HEK293 (cell line): ENCODE data around the gene MAEA.

ENCODE experiments used
- CTCF ChIA-PET: fragments of 350-600 bp; formaldehyde crosslinking; extraction: SDS; loops from one replicate; lab custom pipeline; 2021; ENCODE audit warnings: antibody characterized with exemption; lab: Yijun Ruan, JAX
- POLR2A ChIA-PET: fragments of 300-600 bp; formaldehyde crosslinking; extraction: SDS; loops from one replicate; lab custom pipeline; 2020; ENCODE audit warnings: antibody characterized with exemption, inconsistent platforms; lab: Yijun Ruan, JAX
- H3K27ac ChIP-seq: fragments of 200-500 bp; sonication (Bioruptor generic); 2 replicates; pipeline ENCODE4 v1.5.1; 2014; ENCODE audit warnings: low read depth, low read length, control low read depth, inconsistent platforms; ENCODE audit errors: extremely low read depth
- H3K36me3 ChIP-seq, 2 experiments: fragments of 200-500 bp in 1 of 2; sonication (Bioruptor generic) in 1 of 2; 1 replicate in 1 of 2; 2 replicates in 1 of 2; pipeline ENCODE4 v1.5.1; 2014 to 2017; ENCODE audit warnings: inconsistent platforms in 2 of 2, low read length in 2 of 2; ENCODE audit not compliant: control insufficient read depth in 2 of 2, insufficient read depth in 1 of 2
- H3K4me1 ChIP-seq: fragments of 200-500 bp; sonication (Bioruptor generic); 2 replicates; pipeline ENCODE4 v1.5.1; 2014; ENCODE audit warnings: mild to moderate bottlenecking, low read length, inconsistent platforms; ENCODE audit not compliant: control insufficient read depth, insufficient read depth
- H3K4me3 ChIP-seq: 2 replicates; pipeline ENCODE4 v1.5.1; 2011; ENCODE audit warnings: low read depth, mild to moderate bottlenecking, control low read depth, low read length, moderate library complexity
- H3K9me3 ChIP-seq: fragments of 200-500 bp; sonication (Bioruptor generic); 2 replicates; pipeline ENCODE4 v1.5.1; 2014; ENCODE audit warnings: low read depth, low read length, inconsistent platforms; ENCODE audit not compliant: control insufficient read depth, insufficient read depth
- KLF9 ChIP-seq: fragments of 450-650 bp; formaldehyde crosslinking; IDR thresholded peaks from 2 replicates; pipeline ENCODE4 v1.5.1; 2016; ENCODE audit warnings: missing biosample characterization, missing genetic modification characterization, low read depth
- OVOL3 ChIP-seq: fragments of 450-650 bp; formaldehyde crosslinking; IDR thresholded peaks from 2 replicates; pipeline ENCODE4 v1.5.1; 2016; ENCODE audit warnings: missing biosample characterization, missing genetic modification characterization
- PATZ1 ChIP-seq: fragments of 450-650 bp; formaldehyde crosslinking; IDR thresholded peaks from 2 replicates; pipeline ENCODE4 v1.5.1; 2016; ENCODE audit warnings: missing biosample characterization, missing genetic modification characterization
- PRDM1 ChIP-seq: fragments of 450-650 bp; formaldehyde crosslinking; IDR thresholded peaks from 2 replicates; pipeline ENCODE4; 2016; ENCODE audit warnings: missing biosample characterization, missing genetic modification characterization
- SP3 ChIP-seq: fragments of 450-650 bp; formaldehyde crosslinking; IDR thresholded peaks from 2 replicates; pipeline ENCODE4 v1.5.1; 2016; ENCODE audit warnings: missing biosample characterization, missing genetic modification characterization
- TSHZ1 ChIP-seq: fragments of 450-650 bp; formaldehyde crosslinking; IDR thresholded peaks from 2 replicates; pipeline ENCODE4 v1.5.1; 2016; ENCODE audit warnings: missing biosample characterization, missing genetic modification characterization, borderline replicate concordance
- WT1 ChIP-seq: fragments of 450-650 bp; formaldehyde crosslinking; IDR thresholded peaks from 2 replicates; pipeline ENCODE4 v1.5.1; 2016; ENCODE audit warnings: missing biosample characterization, missing genetic modification characterization
- ZBTB20 ChIP-seq: fragments of 450-650 bp; formaldehyde crosslinking; IDR thresholded peaks from 2 replicates; pipeline ENCODE4 v1.5.1; 2016; ENCODE audit warnings: missing biosample characterization, missing genetic modification characterization
- ZBTB7A ChIP-seq: fragments of 450-650 bp; formaldehyde crosslinking; IDR thresholded peaks from 2 replicates; pipeline ENCODE4 v1.5.1; 2016; ENCODE audit warnings: low read depth, missing biosample characterization, missing genetic modification characterization
- ZNF140 ChIP-seq: fragments of 450-650 bp; formaldehyde crosslinking; IDR thresholded peaks from 2 replicates; pipeline ENCODE4 v1.5.1; 2016; ENCODE audit warnings: missing biosample characterization, missing genetic modification characterization
- ZNF324 ChIP-seq: fragments of 450-650 bp; formaldehyde crosslinking; IDR thresholded peaks from 2 replicates; pipeline ENCODE4 v1.5.1; 2016; ENCODE audit warnings: missing biosample characterization, missing genetic modification characterization
- ZNF449 ChIP-seq: fragments of 450-650 bp; formaldehyde crosslinking; IDR thresholded peaks from 2 replicates; pipeline ENCODE4 v1.5.1; 2017; ENCODE audit warnings: missing biosample characterization, mild to moderate bottlenecking, missing genetic modification characterization, moderate library complexity
- ZNF530 ChIP-seq: fragments of 450-650 bp; formaldehyde crosslinking; IDR thresholded peaks from 2 replicates; pipeline ENCODE4 v1.5.1; 2016; ENCODE audit warnings: low read depth, missing biosample characterization, missing genetic modification characterization
- ZNF600 ChIP-seq: fragments of 450-650 bp; formaldehyde crosslinking; IDR thresholded peaks from 2 replicates; pipeline ENCODE4 v1.5.1; 2016; ENCODE audit warnings: missing biosample characterization, missing genetic modification characterization
- ZNF621 ChIP-seq: fragments of 450-650 bp; formaldehyde crosslinking; IDR thresholded peaks from 2 replicates; pipeline ENCODE4 v1.5.1; 2017; ENCODE audit warnings: missing biosample characterization, missing genetic modification characterization
- ZNF629 ChIP-seq: fragments of 450-650 bp; formaldehyde crosslinking; IDR thresholded peaks from 2 replicates; pipeline ENCODE4 v1.5.1; 2017; ENCODE audit warnings: missing biosample characterization, missing genetic modification characterization
- ZNF692 ChIP-seq: fragments of 450-650 bp; formaldehyde crosslinking; IDR thresholded peaks from 2 replicates; pipeline ENCODE4 v1.5.1; 2016; ENCODE audit warnings: missing biosample characterization, missing genetic modification characterization
- ZNF704 ChIP-seq: fragments of 450-650 bp; formaldehyde crosslinking; IDR thresholded peaks from 2 replicates; pipeline ENCODE4 v1.5.1; 2016; ENCODE audit warnings: missing biosample characterization, missing genetic modification characterization
- ZNF747 ChIP-seq: fragments of 450-650 bp; formaldehyde crosslinking; IDR thresholded peaks from 2 replicates; pipeline ENCODE4 v1.5.1; 2016; ENCODE audit warnings: missing biosample characterization, missing genetic modification characterization
- ZNF768 ChIP-seq: fragments of 450-650 bp; formaldehyde crosslinking; IDR thresholded peaks from 2 replicates; pipeline ENCODE4 v1.5.1; 2018; ENCODE audit warnings: missing biosample characterization, mild to moderate bottlenecking, missing genetic modification characterization
- ZNF843 ChIP-seq: fragments of 450-650 bp; formaldehyde crosslinking; IDR thresholded peaks from 2 replicates; pipeline ENCODE4 v1.5.1; 2016; ENCODE audit warnings: missing biosample characterization, missing genetic modification characterization
- ZSCAN23 ChIP-seq: fragments of 450-650 bp; formaldehyde crosslinking; IDR thresholded peaks from 2 replicates; pipeline ENCODE4 v1.5.1; 2016; ENCODE audit warnings: missing biosample characterization, missing genetic modification characterization
- ZSCAN30 ChIP-seq: fragments of 450-650 bp; IDR thresholded peaks from 2 replicates; pipeline ENCODE4 v1.5.1; 2018; ENCODE audit warnings: missing biosample characterization, mild to moderate bottlenecking, missing genetic modification characterization, moderate library complexity
- ZSCAN5A ChIP-seq: fragments of 450-650 bp; formaldehyde crosslinking; IDR thresholded peaks from 2 replicates; pipeline ENCODE4 v1.5.1; 2016; ENCODE audit warnings: missing biosample characterization, missing genetic modification characterization

MAEA gene

GRCh38 chr4:1346781-1347409 is 57.2 kb downstream of the MAEA start, which contains the start of gene UVSSA (continued):
- TF ChIP-seq ZSCAN5A (tag by site-specific recombination) (no peak), ZNF324 (peak; percentile 44; the same call in 1 of the 2 replicates), KLF9 (tag by site-specific recombination) (peak; percentile 86), ZBTB7A (tag by site-specific recombination) (peak; percentile 59; the same call in 1 of the 2 replicates), ZNF843 (no peak), SP3 (tag by site-specific recombination) (peak; percentile 96), ZNF768 (tag by site-specific recombination) (no peak), ZNF140 (no peak), PATZ1 (tag by site-specific recombination) (peak; percentile 87), ZNF692 (tag by site-specific recombination) (peak; percentile 98), OVOL3 (tag by site-specific recombination) (no peak), ZSCAN23 (tag by site-specific recombination) (no peak), ZNF621 (tag by site-specific recombination) (no peak)

GRCh38 chr4:1347410-1347864 is 57.7 kb downstream of the MAEA start:
- ChIA-PET CTCF (interaction anchor here (0.7 to 1.7 kb wide), 4 partner anchors 44 to 217 kb away, joined by 3 to 5 read pairs (median 4); no protein-coding TSS in a partner anchor), POLR2A (interaction anchor here (0.8 to 3.2 kb wide), 4 partner anchors 9 to 98 kb away, joined by 3 to 41 read pairs (median 8); partner anchors contain the start of genes CTBP1 and MAEA)
- no peaks in the 10 kb centered on the region for H3K9me3 ChIP-seq
- peak overlapping the region; percentile 57 for H3K4me3 ChIP-seq
- no peaks in the 10 kb centered on the region for H3K4me1 ChIP-seq
- H3K36me3 ChIP-seq = peaks cover 0 to 20% of the 10 kb centered on the region in 2 experiments; a peak in 1 of 3 replicates
- H3K27ac ChIP-seq = peak overlapping the region; percentile 60
- TF ChIP-seq ZNF621 (tag by site-specific recombination) (no peak), ZNF747 (tag by site-specific recombination) (no peak), PRDM1 (tag by site-specific recombination) (no peak), ZBTB20 (tag by site-specific recombination) (peak; percentile 89), ZSCAN30 (tag by site-specific recombination) (0 out of 2 replicates have a peak, but pooled peaks have one; percentile 42), ZNF704 (tag by site-specific recombination) (no peak), WT1 (tag by site-specific recombination) (no peak), TSHZ1 (tag by site-specific recombination) (no peak), ZNF600 (0 out of 2 replicates have a peak, but pooled peaks have one; percentile 26), ZNF449 (peak; percentile 97), ZNF629 (tag by site-specific recombination) (no peak), ZNF530 (tag by site-specific recombination) (no peak)
